Measurements from ENCODE around the gene SUB1. TPM values are rescaled to one million over a fixed set of nuclear protein-coding genes. Genes with fewer than 3 reads are reported as not detected.

Gene SUB1
- total RNA-seq, 4 donors from 2014 or later = 66.4 to 154 (median 90.1) TPM

GRCh38 chr5:32587067-32587551 is 1.8 kb downstream of the SUB1 start:
- peaks cover 0 to 8% (median 0%) of the 10 kb centered on the region in 4 donors for H3K9me3 ChIP-seq
- no peak for DNase-seq (ENCODE audit: extremely low spot score)
- peaks cover 7 to 29% (median 22%) of the 10 kb centered on the region in 4 donors for H3K36me3 ChIP-seq
- no peaks in the 10 kb centered on the region for H3K27me3 ChIP-seq
- H3K4me3 ChIP-seq = peak overlapping the region in 3 of 4 donors; percentile 88 to 99 (median 91)
- H3K4me1 ChIP-seq = peaks cover 17 to 42% (median 30%) of the 10 kb centered on the region in 4 donors
- WGBS = 71% methylated on average over 6 of the region's 6 CpGs
- TF ChIP-seq EP300 (IDR thresholded peaks at IDR 0.05) = no peak
- TF ChIP-seq POLR2AphosphoS5 (IDR thresholded peaks at IDR 0.05) = no peak
- no peak for TF ChIP-seq CTCF (IDR thresholded peaks at IDR 0.05)
- no peak for TF ChIP-seq POLR2A (IDR thresholded peaks at IDR 0.05; ENCODE audit: low read depth)
- intact Hi-C loops (cut with DNase I) = loop anchor here (5.0 to 10.0 kb wide), 2 partner anchors 80 to 352 kb away; no protein-coding TSS in a partner anchor
- H3K27ac ChIP-seq (replicated peaks in 1 of 4) = peak overlapping the region in 2 of 4 donors; percentile 95 to 99

- intact Hi-C loops (cut with DNase I) = loop anchor here (1.0 to 10.0 kb wide), 3 partner anchors 82 to 355 kb away; no protein-coding TSS in a partner anchor
- no peak overlapping the region for H3K4me3 ChIP-seq
- no peak for DNase-seq (ENCODE audit: extremely low spot score)
- H3K36me3 ChIP-seq = peaks cover 20 to 52% (median 45%) of the 10 kb centered on the region in 4 donors
- H3K4me1 ChIP-seq = peaks cover 21 to 52% (median 36%) of the 10 kb centered on the region in 4 donors
- 88% methylated on average over 8 of the region's 8 CpGs for WGBS
- no peaks in the 10 kb centered on the region for H3K27me3 ChIP-seq
- H3K27ac ChIP-seq (replicated peaks in 1 of 4) = no peak overlapping the region
- peaks cover 0 to 8% (median 0%) of the 10 kb centered on the region in 4 donors for H3K9me3 ChIP-seq
- no peak for TF ChIP-seq EP300 (IDR thresholded peaks at IDR 0.05)
Measured at GRCh38 chr5:32589416-32589815, 4.1 kb downstream of the SUB1 start.

- no peak for DNase-seq (ENCODE audit: extremely low spot score)
- intact Hi-C loops (cut with DNase I) = loop anchor here (1.0 to 10.0 kb wide), 3 partner anchors 83 to 355 kb away; no protein-coding TSS in a partner anchor
- Histone ChIP-seq H3K4me3 (no peak overlapping the region), H3K27me3 (no peaks in the 10 kb centered on the region), H3K36me3 (peaks cover 20 to 60% (median 53%) of the 10 kb centered on the region in 4 donors), H3K4me1 (peaks cover 21 to 47% (median 36%) of the 10 kb centered on the region in 4 donors), H3K9me3 (peaks cover 0 to under 1% (median 0%) of the 10 kb centered on the region in 4 donors), H3K27ac (replicated peaks in 1 of 4) (no peak overlapping the region)
- whole genome bisulfite sequencing = 82% methylated on average over 14 of the region's 15 CpGs
- TF ChIP-seq CTCF (IDR thresholded peaks at IDR 0.05) (peak; percentile 75 to 89 (median 83)), EP300 (IDR thresholded peaks at IDR 0.05) (no peak)
Measured at GRCh38 chr5:32589942-32590869, 4.8 kb downstream of the SUB1 start.

GRCh38 chr5:32595118-32595517 is 9.8 kb downstream of the SUB1 start:
- no peaks in the 10 kb centered on the region for H3K9me3 ChIP-seq
- no peak overlapping the region for H3K4me3 ChIP-seq
- no peak for TF ChIP-seq POLR2AphosphoS5 (IDR thresholded peaks at IDR 0.05)
- no peak for TF ChIP-seq CTCF (IDR thresholded peaks at IDR 0.05)
- TF ChIP-seq EP300 (IDR thresholded peaks at IDR 0.05) = no peak
- TF ChIP-seq POLR2A (IDR thresholded peaks at IDR 0.05; ENCODE audit: low read depth) = no peak
- peaks cover 24 to 84% (median 63%) of the 10 kb centered on the region in 4 donors for H3K36me3 ChIP-seq
- H3K27me3 ChIP-seq = no peaks in the 10 kb centered on the region
- H3K4me1 ChIP-seq = peaks cover 36 to 60% (median 46%) of the 10 kb centered on the region in 4 donors
- DNase-seq (ENCODE audit: extremely low spot score) = no peak
- 83% methylated on average over 2 of the region's 2 CpGs for WGBS
- intact Hi-C loops (cut with DNase I) = no loop called here
- H3K27ac ChIP-seq (replicated peaks in 1 of 4) = no peak overlapping the region

- H3K9me3 ChIP-seq = no peaks in the 10 kb centered on the region
- intact Hi-C loops (cut with DNase I) = no loop called here
- H3K36me3 ChIP-seq = peaks cover 16 to 87% (median 52%) of the 10 kb centered on the region in 4 donors
- no peak overlapping the region for H3K27ac ChIP-seq (replicated peaks in 1 of 4)
- TF ChIP-seq POLR2A (IDR thresholded peaks at IDR 0.05; ENCODE audit: low read depth) (no peak), EP300 (IDR thresholded peaks at IDR 0.05) (no peak), CTCF (IDR thresholded peaks at IDR 0.05) (no peak), POLR2AphosphoS5 (IDR thresholded peaks at IDR 0.05) (no peak)
- WGBS = 51% methylated on average over 2 of the region's 2 CpGs
- H3K4me1 ChIP-seq = peaks cover 42 to 65% (median 60%) of the 10 kb centered on the region in 4 donors
- no peak overlapping the region for H3K4me3 ChIP-seq
- DNase-seq (ENCODE audit: extremely low spot score) = no peak
- no peaks in the 10 kb centered on the region for H3K27me3 ChIP-seq
Measured at GRCh38 chr5:32597041-32597629, 11.8 kb downstream of the SUB1 start.

Data from esophagus muscularis mucosa (tissue), 4 donors.